Keratinocyte (primary cell): ENCODE measurements around the gene AQP2.

Experiments
- CTCF ChIP-seq, 3 experiments: IDR thresholded peaks in 1 of 3; conservative IDR thresholded peaks in 1 of 3; optimal IDR thresholded peaks in 1 of 3; 2 replicates in 2 of 3; 3 replicates in 1 of 3; pipeline versions ENCODE3 to v1.5.1; 2011; ENCODE audit warnings: low read length in 3 of 3, mild to moderate bottlenecking in 3 of 3, moderate library complexity in 2 of 3, control low read depth in 1 of 3, inconsistent platforms in 1 of 3; ENCODE audit not compliant: insufficient read depth in 2 of 3; ENCODE audit errors: extremely low read depth in 1 of 3
- EZH2 ChIP-seq: IDR thresholded peaks from one replicate; pipeline ENCODE4 v1.6.1; 2012; ENCODE audit warnings: inconsistent platforms, mild to moderate bottlenecking, low read length, moderate library complexity

- no peak for TF ChIP-seq CTCF (optimal IDR thresholded peaks at IDR 0.05 in 1 of 3, IDR thresholded peaks at IDR 0.05 in 1 of 3, conservative IDR thresholded peaks at IDR 0.05 in 1 of 3; ENCODE audit: extremely low read depth in 1 of 3, insufficient read depth in 2 of 3, low read length in 3 of 3)
- no peak for TF ChIP-seq EZH2
Observed at GRCh38 chr12:49925433-49926204, 24.9 kb upstream of the AQP2 start.
